HG02571 (cell line): ENCODE results near the gene C1QTNF1.

Experiments used
- ATAC-seq: cut with Tn5 transposase; IDR thresholded peaks from one replicate; pipeline ENCODE4 v1.9.1; 2021; ENCODE audit warnings: mild to moderate bottlenecking, moderate library complexity; ENCODE audit not compliant: unreplicated experiment

Gene C1QTNF1, protein sequence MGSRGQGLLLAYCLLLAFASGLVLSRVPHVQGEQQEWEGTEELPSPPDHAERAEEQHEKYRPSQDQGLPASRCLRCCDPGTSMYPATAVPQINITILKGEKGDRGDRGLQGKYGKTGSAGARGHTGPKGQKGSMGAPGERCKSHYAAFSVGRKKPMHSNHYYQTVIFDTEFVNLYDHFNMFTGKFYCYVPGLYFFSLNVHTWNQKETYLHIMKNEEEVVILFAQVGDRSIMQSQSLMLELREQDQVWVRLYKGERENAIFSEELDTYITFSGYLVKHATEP

DNA sequence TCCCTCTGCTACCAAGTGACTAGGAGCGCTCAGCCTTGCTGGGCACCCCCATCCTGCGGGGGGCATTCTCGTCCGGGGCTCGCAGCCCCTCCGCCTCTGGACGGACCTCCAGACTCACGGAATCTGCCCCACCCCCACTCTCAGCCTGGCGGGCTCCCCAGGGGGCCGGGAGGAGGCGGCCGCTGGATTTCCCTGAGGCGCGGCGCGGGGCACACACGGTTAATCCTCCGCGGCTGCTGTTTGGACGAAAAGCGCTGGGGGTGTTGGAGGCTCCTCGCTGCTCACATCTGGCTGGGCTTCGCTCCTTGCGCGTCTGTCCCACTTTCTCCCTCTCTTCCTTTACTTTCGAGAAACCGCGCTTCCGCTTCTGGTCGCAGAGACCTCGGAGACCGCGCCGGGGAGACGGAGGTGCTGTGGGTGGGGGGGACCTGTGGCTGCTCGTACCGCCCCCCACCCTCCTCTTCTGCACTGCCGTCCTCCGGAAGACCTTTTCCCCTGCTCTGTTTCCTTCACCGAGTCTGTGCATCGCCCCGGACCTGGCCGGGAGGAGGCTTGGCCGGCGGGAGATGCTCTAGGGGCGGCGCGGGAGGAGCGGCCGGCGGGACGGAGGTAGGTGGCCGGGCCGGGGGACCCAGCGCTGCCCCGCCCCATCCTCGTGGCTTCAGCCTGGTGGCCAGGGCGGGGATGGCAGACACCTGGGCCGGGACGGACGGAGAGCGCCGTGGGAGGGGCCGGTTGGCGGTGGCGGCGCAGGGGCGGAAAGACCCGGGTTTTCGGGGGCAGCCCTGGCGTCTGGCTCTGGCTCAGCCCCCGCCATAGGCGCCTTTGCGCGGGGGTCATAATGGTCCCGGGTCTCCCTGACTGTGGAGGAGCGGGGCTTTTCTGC is at the start of gene C1QTNF1:
Gene C1QTNF1 (plus strand): TSS at position 284 of the 886 bp plus-strand sequence. CDS start 19,800 bp downstream, outside the sequence.
- ATAC-seq: no peak

DNA sequence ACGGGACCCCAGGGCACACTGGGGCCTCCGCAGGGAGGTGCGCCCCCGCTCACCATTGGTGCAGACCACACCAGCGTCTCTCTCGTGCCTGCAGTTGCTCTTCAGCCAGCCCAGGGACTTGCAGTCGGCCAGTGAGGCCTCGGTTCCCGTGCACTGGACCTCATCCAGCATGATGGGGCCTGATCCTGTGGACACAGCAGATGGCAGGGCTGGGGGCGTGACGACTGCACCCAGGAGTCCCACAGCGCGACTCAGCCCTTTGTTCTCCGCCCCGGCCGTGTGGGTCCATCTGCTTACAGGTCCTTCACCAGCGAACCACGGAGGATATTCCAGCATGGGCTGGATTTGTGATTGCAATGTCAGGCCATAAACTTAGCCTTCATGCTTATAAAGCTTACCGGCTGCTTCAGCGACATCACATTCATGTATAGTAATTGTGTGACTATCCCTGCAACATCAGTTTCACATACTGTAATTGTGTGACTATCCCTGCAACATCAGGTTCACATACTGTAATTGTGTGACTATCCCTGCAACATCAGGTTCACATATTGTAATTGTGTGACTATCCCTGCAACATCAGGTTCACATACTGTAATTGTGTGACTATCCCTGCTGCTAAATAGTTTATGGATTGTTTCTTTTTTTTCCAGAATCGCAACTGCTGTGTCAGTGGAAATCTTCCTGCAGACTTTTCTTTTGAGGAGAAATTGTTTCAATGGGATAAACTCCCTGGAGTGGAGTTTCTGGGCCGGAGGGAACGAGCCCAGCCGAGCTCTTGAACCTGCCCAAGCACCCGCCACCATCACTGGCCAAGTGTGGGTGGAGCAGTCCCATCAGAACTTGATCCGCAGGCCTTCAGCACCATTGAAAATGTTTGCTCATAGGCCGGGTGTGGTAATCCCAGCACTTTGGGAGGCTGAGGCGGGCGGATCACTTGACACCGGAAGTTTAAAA is 49.1 kb upstream of the C1QTNF1 start:
- no peak for ATAC-seq

DNA sequence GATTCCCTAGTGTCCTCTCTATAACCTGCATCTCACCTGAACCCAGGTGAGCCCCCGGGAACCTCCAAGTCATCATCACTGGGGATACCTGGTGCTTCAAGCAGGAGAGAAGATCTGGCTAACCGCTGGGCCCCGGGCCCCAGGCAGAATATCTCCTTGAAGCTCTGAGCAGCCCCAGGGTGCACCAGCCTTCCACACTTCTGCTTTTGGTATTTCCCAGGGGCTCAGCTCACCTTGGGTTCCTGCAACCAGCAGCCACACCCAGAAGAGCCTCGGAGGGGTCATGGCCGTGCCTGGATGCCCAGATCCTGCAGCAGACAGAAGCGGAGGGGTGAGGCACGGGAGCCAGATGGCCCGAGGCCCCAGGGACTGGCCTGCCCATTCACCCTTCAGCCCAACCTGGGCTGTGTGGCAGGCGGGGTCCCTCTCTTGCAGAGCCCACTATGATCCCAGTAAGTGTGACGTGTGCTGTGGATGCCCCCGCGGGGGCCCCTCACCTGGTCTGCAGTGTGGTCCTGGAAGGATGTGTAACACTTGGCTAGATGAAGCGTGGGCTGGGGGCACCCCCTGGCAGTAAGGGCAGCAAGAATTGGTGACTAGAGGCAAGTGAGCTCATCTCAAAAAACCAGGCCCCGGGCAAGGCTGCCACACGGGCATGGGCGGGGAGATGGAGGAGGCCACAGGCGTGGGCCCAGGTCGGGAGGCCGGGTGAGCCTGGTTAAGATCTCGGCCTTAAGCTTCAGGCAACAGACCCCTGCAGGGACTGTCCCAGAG is 46.9 kb upstream of the C1QTNF1 start:
- ATAC-seq: no peak

DNA sequence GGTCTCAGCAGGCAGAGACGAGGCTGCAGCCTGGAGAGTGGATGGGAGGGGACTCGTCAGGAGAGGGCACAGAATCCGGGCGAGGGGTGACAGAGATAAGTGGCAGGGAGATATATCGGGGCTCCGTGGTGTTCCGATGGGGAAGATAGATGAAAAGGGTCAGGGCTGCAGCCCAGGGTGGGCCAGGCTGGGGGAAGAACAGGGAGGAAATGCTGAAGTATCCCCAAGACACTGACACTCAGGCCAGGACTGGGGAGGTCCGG is 46.4 kb upstream of the C1QTNF1 start:
- no peak for ATAC-seq

DNA sequence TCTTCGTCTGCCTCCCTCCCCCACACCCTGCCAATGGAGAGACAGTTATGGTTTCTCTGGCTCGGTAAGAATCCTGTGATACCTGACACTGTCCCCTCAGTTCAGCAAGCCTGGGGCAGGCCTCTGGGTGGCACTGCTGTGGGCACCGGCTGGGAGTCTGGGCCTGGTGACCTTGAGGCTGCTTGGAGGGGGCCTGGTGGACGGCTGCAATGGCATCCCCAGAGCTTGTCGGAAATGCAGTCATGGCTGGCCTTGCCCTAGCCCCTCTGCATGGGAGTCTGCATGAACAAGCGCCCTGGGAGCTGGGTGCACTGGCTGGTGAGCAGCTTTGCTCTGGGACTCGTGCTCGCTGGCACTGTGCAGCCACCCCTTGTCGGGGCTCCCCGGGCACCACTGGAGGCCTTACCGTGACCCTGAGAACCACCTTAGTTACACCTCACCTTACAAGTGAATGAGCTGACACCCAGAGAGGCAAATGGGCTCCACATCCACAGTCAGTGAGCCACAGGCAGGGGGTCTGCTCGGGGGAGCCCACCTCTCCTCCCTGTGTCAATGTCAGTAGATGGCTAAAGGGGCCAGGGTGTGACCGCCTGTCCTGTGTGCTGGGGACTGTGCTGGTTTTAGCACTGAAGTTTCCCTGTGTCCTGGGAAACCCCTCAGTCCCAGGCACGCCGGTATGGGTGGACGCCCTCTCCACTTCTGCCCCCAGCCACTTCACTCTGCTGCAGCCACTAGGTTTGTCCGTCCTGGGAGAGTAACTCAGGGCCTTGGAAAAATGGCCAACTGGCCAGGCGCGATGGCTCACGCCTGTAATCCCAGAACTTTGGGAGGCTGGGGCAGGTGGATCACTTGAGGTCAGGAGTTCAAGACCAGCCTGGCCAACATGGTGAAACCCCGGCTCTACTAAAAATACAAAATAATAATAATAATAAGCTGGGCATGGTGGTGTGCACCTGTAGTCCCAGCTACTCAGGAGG is 45.7 kb upstream of the C1QTNF1 start:
- no peak for ATAC-seq

DNA sequence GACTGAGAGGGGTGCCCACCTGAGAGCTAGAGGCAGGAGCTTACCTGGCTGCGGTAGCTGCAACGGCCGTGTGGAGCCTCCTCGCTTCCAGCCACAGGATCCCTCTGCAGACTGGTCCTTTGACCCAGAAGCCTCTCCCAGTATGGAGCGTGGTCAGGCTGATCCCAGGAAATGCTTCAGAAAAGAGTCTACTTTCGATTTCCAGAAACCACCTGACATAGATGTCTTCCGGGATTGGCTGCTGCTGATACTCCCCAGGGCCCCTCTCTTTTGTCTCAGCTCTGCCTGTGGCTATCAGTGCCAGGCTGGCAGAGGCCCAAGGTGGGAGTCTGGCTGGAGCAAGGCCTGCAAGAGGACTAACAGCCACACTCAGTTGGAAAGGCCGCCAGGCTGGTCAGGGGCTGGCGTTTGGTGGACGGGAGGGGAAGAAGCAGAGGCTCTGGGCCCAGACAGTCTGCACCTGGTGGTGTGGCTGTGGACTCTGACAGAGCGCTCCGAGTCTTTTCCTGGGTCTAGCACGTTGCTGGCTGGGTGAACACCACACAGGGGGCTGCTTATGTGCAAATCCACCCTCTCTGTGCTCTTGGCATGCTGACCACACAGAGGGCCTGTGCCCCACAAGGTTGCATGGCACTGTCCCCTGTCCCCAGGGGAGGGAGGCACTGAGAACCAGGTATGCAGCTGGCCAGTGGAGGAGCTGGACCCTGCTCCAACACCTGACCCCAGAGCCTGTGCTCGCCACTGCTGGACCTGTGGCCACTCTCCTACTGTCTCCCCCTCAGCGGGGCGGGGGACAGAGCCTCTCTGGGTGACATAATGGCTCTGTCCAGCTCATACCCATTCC is 44.0 kb upstream of the C1QTNF1 start, which contains the start of gene LGALS3BP:
Gene LGALS3BP (minus strand): TSS at position 144 of the 844 bp plus-strand sequence. CDS start 2,732 bp downstream, outside the sequence.
- ATAC-seq: no peak

DNA sequence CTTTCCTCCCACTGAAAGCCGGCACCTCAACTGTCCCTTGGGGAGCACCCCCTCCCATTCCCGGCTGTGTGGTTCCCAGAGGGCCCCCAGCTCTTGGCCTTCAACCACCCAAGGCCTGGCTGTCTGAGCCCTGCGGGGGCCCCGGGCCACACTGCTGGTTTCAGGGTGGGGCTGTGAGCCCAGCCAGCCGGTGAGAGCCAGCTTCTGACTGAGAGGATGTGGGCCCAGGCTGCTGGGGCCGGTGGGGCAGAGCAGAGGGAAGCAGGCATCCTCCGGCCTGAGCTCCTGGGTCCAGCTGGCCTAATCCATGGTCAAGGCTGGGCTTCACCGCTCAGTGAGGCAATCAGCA is 43.4 kb upstream of the C1QTNF1 start:
- ATAC-seq: no peak

DNA sequence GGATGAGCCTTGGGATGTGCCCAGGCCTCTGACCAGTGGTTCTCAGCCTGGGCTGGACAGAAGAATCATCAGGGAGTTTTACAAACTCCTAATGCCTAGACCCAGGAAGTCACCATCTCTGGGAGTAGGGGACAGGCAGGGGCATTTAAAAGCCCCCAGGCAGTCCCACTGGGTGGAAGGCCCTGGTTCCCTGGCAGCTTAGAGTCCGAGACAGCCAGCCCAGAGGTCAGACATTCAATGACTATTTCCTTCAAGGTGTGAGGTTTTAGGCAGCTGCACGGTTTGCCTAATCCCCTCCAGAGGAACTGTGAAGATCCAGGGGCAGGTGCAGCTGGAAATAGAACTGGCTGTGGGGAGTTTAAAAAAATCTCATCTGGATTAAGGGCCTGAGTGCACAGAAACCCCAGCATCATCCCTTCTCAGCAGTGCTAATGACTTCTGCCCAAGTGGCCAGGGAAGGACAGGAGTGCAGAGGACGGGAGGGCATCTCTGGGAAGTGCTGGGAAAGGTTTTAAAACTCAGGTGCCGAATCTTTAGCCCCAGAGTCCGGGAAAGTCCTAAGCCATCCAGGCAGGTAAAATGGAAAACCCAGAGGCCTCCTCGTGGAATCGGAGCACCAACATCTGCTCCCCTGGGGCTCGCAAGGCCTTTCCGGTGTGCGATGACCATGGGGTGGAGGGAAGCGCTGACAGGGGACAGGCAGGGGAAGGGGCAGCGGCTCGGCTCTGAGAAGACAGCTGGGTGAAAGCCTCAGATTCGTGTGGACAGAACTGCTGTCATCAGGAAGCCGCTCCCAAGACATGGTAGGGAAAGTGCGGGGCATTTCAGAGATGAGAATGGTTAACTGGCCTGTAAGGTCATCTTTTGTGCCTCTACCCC is 42.7 kb upstream of the C1QTNF1 start:
- no peak for ATAC-seq

DNA sequence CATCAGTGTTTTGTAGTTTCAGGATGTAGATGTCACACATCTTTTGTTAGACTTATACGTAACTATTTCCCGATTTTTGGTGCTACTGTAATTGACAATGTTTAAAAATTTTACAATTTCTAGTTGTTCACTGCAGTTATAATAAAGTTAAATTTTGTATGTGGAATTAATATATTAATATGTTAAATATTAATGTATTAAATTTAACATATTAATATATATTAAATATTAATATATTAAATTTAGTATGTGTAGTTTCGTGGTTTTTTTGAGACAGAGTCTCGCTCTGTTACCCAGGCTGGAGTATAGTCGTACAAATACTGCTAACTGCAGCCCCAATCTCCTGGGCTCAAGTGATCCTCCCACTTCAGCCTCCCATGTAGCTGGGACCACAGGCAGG is 38.6 kb upstream of the C1QTNF1 start:
- no peak for ATAC-seq

DNA sequence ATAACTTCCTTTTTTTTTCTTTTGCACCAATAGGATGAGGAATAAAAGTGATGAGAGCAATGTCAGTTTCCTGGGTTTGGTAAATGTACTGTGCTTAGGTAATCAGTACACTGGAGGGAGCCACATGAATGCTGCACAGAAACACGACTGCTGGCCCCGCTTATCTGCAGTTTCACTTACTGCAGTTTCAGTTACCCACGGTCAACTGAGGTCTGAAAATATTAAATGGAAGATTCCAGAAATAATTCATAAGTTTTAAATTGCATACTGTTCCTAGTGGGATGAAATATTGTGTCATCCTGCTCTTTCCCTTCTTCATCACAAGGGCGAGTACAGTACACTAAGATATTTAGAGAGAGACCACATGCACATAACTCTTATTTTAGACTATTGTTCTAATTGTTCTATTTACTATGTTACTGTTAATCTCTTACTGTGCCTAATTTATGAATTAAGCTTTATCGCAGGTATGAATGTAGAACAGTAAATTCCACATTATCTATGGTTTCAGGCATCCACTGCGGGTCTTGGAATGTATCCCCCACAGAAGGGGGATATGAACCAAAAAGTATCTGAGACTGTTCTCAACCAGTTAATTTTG is 37.8 kb upstream of the C1QTNF1 start:
- no peak for ATAC-seq

DNA sequence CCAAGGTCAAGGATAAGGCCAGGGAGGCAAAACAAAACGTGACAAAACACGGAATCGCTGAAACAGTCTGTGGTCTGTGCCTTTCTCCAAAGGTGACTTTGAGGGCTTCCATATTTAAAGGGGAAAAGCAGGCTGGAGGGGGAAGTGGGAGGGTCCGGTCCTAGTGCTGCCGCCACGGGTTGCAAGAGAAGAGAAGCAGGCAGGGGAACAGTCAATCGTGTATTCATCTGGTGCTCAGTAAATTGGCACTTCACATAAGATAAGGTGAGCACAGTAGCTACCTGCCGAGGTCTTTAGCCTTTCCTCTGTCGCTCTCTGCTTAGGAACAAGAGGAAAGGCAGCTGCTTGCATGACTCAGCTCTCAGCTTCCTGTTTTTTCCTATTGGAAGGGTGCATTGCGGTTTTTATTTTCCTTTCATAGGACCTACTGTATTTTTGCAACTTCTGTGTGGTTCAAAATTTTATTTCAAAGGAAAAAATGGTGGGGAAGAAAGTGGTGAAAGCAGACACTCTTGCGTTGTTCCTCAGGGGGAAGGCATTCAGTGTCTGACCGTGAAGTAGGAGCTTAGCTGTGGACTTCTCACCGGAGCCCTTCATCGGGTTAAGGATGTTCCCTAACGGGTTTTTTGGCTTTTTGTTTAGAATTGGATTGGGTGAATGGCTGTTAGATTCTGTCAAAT is 37.2 kb upstream of the C1QTNF1 start:
- ATAC-seq: no peak

DNA sequence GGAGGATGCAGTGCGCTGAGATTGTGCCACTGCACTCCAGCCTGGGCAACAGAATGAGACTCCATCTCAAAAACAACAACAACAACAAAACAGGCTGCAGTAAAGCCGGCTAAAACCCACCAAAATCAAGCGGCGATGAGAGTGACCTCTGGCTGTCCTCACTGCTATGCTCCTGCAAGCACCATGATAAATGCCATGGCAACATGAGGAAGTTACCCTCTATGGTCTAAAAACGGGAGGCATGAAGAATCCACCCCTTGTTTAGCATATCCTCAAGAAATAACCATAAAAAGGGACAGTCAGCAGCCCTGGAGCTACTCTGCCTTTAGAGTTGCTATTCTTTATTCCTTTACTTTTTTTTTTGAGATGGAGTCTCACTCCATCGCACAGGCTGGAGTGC is 35.8 kb upstream of the C1QTNF1 start:
- ATAC-seq: no peak

DNA sequence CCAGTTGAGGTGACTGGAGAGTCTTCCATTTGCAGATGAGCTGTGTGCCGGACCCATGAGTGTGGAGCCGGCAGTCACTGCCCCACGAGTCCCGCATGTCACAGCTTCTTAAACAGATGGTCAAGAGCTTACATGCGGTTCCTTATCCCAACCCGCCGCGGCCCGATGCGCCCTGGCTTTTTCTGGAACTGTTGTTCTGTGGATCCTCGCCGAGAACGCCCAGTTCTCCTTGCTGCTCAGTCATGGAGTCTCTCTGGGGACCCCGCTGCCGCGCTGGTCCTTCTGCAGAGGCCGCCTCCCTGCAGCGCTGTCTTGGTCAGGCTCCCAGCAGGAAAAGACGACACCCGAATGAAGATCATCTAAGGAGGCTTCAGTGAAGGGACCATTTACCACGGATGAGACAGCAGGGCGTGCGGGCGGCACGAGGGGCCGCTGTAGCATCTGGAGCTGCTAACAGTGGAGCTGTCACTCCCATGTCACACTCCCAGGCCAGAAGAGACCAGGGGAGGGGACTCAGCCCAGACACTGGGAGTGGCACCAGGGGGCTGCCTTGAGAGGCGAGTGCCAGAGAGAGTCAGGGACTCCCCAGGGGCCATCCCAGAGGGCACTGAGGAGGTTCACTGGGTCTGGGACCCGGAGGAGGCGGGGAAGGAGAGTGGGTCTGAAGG is 33.5 kb upstream of the C1QTNF1 start:
- no peak for ATAC-seq

DNA sequence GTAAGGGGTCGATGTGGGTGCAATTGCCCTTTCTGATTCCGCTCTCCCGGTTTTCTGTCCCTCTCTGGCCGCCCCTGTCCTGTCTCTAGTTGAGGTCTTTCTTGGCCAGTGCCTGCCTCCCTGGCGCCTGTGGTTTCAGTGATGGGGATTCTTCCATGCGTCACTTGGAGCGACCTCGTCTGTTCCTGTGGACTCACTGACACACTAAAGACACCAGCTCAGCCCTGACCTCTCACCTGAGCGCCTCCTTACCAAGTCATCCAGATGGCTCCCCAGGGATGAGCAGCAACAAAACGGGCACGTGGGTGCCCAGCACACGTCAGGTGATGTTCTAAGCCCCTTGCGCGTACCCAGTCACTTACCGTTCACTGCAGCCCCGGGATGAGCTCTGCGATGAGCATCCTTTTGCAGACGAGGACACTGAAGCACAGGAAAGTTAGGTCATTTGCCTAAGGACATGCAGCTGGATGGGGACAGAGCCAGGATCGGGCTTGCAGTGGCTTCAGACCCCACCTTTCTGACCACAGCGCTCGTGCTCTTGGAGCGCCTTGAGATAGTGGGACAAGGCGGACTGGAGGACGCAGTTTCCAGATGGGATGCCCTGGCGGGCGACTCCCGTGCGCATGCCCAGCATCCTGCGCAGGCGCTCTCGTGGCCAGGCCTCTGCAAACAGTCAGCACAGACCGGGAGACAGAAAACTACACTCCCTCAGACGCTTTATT is 32.8 kb upstream of the C1QTNF1 start:
- no peak for ATAC-seq

DNA sequence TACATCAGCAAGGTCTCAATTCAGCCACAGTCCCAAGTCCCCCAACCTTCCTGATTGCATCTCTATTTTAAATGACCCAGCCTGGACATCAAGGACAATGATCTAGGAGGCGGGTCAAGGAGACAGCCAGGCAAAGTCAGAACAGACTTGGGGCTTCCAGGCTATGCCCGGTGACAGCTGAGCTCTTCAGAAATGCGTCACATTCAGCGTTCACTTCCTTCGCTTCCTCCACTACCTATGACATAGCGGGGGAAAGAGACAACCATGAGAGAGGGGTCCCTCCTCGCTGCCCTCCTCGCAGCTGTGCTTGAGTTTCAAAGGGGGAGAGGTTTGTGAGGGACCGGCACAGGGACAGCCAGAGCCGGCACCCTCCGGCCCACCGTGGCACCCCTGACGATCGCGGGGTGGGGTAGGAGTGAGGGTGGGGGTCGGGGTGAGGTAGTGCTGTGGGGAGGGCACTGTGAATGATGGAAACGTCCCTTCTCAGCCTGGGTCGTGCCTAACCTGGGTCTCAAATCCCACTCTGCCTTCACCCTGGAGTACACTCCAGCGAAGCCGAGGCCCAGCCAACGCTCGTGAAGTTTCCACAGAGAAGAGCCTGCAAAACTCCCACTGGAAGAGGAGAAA is 31.9 kb upstream of the C1QTNF1 start:
- ATAC-seq: no peak
